GM12873 (cell line): ENCODE results near the gene NECTIN3.

Source experiments
- CTCF ChIP-seq: IDR thresholded peaks from 2 replicates; pipeline ENCODE4 v1.5.1; 2012; ENCODE audit warnings: low read depth, mild to moderate bottlenecking, moderate library complexity, low read length, control low read depth; ENCODE audit not compliant: insufficient read depth; ENCODE audit errors: missing control alignments

NECTIN3 gene

GRCh38 chr3:111040959-111041358, 30.7 kb upstream of the NECTIN3 start:
- no peak for TF ChIP-seq CTCF

GRCh38 chr3:111045564-111045963, 26.1 kb upstream of the NECTIN3 start:
- TF ChIP-seq CTCF: no peak

GRCh38 chr3:111047042-111047441, 24.6 kb upstream of the NECTIN3 start:
- TF ChIP-seq CTCF: no peak

GRCh38 chr3:111047812-111048435, 23.7 kb upstream of the NECTIN3 start:
- no peak for TF ChIP-seq CTCF

GRCh38 chr3:111051354-111051753, 20.3 kb upstream of the NECTIN3 start:
- no peak for TF ChIP-seq CTCF

GRCh38 chr3:111068574-111068973, 3.0 kb upstream of the NECTIN3 start:
- TF ChIP-seq CTCF: no peak

GRCh38 chr3:111069974-111070771, 1.4 kb upstream of the NECTIN3 start:
- TF ChIP-seq CTCF: no peak
